HG03108 (cell line): Measurements from ENCODE around the gene LRBA.
"Not testable (repeated sequence)": the region's sequence is repeated elsewhere in the genome, so short reads cannot be mapped to it uniquely, and the experiment has no call there.

Experiments used
- ATAC-seq: cut with Tn5 transposase; IDR thresholded peaks from one replicate; pipeline ENCODE4 v1.9.1; 2021; ENCODE audit warnings: moderate library complexity; ENCODE audit not compliant: unreplicated experiment

The LRBA gene

DNA sequence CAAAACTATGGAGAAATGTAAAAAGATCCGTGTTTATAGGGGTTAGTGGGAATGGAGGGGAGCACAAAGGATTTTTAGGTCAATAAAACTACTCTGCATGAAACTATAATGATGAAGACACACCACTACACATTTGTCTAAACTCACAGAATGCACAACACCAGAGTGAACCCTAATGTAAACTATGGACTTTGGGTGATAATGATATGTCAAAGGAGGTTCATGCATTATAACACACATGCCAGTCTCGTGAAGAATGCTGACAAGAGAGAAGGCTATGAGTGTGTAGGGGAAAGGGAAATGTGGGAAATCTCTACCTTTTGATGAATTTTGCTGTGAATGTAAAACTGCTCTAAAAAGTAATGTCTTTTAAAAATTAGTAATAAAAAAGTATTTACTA, 249.9 kb downstream of the LRBA start:
- no peak for ATAC-seq

DNA sequence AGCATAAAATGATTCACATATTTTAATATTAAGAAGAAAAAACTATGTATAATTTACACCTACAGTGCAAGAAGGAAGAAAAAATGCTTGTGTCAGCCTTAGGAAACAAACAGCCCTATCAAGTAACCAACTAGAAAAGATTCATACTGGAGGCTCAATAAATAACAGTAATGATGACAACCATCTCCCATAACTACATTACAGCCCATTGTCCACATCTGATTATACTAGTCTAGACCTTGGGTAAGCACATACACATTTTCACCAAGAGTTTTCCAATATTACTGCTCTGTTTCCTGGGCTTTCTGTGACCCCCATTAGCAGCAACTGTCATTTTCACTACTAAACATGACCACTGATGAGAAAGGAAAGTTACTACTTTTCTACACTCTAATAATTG, 263.4 kb downstream of the LRBA start:
- no peak for ATAC-seq

DNA sequence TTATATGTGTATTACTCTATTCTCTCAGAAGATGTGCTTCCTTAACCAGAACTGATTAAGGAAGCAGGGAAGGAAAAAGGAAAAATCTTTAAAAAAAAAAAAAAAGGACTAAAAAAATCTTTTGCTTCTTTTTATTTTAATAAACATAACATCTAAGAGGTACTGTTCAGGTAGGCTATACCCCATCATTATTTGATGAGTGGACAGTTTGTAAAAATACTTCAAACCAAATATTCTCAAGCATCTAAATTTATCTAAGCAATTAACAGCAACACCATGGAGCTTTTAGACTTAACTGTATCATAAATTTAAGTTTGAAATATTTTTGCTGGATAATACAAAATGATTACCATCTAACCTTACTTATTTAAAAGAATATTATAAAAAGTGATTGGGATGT, 264.3 kb downstream of the LRBA start:
- ATAC-seq, result no peak

DNA sequence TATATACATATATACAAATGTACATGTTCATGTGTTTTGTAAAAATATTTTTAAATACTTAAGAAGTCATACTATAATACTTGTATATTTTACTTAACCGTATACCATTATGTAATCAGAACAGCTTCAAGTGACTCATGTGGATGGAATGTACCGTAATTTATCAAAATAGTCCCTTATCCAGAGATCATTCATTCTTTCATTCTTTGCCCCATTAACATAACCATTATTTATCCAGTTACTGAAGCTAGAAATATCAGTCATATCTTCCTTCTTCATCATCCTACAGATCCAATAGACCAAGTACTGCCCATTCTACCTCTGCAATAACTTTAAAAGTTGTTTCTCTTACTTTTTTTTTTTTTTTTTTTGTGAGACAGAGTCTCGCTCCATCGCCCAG, 268.9 kb downstream of the LRBA start:
- no peak for ATAC-seq

DNA sequence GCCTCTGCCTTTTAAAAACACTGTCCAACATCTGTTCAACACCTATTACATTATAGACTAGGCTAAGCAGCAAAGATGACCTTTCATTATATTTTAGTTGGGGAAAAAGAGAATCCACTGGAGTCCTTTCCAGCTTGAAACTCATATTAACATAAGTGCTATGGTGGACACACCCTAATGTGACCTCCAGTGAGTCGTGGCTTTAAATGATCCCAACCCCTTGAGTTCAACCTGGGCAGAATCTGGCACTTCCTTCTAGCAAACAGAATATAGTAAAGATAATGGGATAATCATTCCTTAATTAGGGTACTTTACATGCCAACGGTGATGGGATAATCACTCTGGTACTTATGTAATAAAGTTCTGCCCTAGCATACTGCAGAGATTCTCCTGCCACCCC, 270.5 kb downstream of the LRBA start:
- ATAC-seq, result no peak

DNA sequence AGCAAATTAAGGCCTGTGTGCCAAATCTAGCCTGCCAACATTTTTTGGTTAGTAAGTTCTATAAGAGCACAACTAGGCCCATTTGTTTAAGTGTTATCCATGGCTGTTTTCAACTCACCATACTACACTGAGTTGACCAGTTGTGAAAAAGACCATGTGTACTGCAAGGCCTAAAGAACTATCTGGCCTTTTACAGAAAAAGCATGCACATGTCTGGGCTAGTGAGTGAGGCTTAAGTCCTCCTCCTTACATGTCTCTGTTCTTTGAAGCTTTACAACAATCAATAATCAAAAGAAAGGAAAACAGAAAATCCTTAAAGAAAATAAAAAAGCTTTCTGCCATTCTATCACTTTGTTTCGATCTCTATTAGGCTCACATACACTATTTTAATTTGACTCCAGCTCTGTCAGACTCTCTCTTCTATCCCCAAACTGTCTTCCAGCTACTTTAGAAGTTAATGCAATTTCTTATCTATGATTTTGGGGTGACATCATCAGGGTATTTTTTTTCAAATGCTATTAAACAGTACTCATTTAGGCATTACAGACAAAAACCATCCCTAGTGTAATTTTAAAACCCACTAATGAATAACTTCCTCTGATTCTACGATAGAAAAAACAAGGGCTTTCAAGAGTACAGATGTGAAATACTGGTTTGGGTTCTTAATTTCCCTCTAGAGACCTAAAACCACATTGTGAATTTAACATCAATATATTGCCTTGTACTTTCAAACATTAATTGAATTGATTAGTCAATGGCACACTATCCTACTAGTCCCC, 271.3 kb downstream of the LRBA start:
- ATAC-seq, result no peak

DNA sequence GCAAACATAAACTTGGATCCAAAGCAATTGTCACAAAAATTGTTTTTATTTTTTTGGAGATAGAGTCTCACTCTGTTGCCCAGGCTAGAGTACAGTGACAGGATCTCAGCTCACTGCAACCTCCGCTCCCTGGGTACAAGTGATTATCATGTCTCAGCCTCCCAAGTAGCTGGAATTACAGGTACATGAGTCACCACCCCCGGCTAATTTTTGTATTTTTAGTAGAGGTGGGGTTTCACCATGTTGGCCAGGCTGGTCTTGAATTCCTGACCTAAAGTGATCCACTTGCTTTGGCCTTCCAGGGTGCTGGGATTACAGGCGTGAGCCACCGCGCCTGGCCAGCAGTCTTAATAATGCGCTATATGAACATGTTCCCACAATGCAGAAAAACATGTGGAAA, 272.2 kb downstream of the LRBA start:
- not testable (repeated sequence) for ATAC-seq

DNA sequence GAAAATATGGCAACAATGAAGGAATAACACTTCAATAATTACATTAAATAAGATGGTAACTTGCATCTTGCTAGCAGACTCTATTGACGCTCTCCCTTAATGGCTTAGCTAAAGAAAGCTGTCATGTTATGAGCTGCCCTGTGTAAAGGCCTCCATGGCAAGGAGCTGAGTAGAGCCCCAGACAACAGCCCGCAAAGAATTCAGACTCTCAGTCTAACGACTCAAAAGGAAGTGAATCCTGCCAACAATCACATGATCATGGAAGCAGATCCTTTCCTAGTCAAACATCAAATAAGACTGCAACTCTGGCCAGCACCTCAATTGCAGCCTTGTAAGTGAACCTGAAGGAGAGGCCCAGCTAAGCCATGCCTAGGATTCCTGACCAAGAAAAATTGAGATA, 275.5 kb downstream of the LRBA start:
- ATAC-seq, result no peak

DNA sequence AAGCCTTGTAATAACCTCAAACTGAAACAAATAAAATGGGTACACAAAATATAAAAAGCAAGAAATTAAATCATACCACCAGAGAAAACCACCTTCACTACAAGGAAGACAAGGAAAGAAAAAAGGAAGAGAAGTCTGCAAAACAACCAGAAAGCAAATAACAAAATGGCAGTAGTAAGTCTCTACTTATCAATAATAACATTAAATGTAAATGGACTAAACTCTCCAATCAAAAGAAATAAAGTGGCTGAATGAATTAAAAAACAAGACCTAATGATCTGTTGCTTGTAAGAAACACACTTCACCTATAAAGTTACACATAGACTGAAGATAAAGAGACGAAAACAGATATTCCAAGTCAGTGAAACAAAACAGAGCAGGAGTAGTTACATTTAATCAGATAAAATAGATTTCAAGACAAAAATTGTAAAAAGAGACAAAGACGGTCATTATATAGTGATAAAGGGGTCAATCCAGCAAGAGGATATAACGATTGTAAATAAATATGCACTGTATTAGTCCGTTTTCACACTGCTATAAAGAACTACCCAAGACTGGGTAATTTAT, 289.0 kb downstream of the LRBA start:
- no peak for ATAC-seq

DNA sequence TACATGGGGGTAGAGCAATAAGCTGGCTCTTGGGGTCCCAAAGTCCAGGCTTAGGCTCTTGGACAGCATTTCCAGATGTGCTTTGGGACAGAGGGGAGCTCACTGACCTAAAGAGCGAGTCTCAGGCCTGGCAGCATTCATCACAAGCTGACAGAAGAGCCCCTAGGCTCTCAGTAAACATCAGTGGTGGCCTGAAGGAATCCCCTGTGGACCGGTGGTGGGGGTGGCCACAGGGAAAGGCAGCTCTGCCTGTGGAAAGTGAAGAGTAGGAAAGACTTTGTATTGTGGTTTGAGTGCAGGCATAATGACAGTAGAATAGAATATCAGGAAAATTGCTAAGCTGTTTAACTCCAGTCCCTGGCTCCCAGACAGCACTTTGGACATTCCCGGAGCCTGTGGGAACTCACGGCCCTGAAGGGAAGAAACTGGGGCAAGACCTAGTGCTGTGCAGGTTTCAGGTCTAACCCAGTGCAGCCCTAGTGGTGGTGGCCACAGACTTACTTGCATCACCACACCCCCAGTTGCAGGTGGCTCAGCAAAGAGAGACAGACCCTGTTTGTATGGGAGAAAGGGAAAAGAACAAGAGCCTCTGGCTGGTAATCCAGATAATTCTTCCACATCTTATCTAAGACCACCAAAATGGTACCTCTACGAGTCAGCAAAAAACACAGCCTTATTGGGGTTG, 291.2 kb downstream of the LRBA start:
- no peak for ATAC-seq

DNA sequence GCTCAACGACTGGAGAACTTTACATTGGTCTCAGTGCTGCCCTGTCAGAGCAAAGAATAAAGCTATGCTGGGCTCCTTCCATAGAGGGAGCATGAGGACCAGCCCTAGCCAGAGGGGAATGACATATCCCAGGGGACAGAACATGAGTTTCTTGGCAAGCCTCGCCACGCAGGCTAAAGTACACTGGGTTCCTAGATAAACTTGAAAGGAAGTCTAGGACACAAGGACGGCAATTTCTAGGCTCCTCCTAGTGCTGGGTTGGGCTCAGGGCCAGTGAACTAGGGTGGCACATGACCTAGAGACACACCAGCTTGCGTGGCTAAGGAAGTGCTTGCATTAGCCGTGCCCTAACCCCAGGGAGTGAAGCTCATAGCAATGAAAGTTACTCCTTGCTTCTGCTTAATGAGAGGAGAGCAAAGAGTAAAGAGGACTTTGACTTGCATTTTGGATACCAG, 292.1 kb downstream of the LRBA start:
- ATAC-seq, result no peak

DNA sequence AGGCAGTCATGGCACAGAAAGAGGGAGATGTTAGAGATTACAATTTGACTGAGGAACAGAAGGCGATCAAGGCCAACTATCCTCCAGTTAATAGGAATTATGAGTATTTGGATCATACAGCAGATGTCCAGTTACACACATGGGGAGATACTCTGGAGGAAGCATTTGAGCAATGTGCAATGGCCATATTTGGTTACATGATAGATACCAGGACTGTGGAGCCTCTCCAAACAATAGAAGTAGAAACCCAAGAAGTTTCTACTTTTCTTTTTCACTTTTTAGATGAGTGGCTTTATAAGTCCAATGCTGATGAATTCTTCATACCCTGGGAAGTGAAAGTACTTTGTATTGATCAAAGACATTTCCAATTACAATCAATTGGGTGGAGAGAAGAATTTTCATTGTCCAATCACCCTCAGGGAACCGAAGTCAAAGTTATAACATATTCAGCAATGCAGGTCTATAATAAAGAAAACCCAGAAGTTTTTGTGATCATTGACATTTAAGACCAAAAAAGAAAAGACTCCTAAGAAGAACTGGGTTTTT, 294.0 kb downstream of the LRBA start:
- ATAC-seq, result no peak

DNA sequence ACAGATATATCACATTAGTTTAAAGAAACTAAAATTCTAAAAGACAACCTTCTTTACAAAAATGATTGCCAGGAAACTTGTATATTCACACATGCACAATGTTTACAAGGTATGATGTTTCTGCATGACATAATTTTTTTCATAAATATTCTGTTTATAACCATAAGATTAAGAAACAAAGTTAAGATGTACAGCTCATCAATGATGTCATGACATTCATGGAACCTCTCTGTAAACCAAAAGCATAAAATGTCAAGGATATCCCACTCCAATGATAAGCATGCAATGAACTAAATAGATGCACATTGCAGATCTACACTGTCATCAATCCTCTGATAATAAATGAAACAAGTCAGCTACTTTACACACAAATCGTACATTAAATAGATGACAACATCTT, 297.1 kb downstream of the LRBA start:
- ATAC-seq, result no peak

DNA sequence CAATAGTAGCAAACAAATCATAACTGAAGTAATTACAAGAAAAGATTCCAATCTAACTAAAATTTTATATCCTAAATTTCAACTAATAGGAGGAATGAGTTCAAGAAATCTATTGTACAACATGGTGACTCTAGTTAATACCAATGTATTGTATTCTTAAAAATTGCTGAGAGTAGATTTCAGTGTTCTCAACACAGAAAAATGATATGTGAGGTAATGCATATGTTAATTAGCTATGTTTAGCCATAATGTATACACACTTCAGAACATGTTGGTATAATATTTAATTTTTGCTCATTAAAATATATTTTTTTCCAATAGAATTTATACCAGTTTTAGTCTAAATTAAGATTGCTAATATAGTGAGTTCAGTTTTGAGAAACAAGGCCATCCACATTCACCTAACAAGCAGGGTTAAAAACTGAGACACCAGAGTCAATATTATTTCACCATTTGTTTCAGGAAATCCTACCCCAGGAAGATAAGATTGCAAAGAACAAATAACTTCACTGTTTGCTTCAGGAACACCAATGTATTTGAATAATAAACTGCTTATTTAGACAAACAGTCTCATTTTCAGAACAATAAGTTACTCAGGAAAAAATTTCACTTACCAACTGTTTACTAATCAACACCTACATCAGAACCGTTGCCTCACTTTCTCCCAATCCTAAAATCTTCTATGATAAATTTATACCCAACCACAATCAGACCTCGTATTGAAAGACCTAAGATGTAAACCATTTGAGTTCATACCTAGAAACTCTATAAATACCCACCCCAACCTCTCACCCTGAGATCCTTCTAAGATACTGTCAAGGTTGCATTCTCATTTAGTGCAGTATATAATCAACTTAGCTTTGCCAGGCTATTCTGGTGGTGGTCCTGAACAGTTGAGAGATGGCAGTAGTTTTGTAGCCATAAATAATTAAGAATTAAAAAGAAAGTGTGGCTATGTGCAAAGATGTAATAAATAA, 300.3 kb downstream of the LRBA start:
- ATAC-seq, result no peak

DNA sequence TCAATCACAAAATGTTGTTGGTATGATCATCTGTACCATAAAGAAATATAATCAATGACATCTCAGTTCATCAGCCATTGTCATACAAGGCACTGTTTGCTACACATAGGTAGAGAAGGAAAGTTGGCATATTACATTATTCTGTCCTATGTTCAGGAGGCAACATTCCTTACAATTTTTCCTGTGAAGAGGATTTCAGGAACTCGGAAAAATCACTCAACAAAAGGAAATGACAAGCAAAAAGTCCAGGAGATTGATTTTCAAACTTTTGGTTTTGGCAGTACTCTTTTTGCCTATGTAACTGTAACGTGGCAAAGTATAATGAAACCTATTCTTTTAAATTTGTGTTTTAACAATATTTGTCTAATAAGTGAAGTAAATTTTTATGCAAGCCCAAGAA, 301.8 kb downstream of the LRBA start:
- no peak for ATAC-seq

DNA sequence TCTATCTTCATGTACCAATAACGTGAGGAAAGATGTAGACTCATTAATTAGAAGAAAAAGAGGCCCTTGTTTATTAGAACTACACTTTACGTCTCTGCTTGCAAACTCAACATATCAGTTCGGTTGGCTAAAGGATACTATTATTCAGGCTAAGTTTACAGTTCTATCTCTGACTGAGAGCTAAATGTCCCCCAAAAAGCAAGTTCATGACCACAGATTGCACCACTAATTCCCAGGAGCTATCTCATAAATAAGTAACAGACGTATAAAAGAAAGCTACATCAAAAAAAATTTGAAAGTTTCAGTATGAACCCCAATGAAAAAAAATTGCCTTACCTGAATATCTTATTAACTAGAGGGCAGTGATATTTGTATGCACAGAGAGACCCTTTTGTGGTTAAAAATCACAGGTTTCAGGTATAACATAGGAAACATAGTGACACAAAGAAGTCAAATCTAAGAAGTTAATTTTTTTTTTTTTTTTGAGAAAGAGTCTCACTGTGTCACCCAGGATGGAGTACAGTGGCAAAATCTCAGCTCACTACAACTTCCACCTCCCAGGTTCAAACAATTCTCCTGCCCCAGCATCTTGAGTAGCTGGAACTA, 304.2 kb downstream of the LRBA start:
- no peak for ATAC-seq

DNA sequence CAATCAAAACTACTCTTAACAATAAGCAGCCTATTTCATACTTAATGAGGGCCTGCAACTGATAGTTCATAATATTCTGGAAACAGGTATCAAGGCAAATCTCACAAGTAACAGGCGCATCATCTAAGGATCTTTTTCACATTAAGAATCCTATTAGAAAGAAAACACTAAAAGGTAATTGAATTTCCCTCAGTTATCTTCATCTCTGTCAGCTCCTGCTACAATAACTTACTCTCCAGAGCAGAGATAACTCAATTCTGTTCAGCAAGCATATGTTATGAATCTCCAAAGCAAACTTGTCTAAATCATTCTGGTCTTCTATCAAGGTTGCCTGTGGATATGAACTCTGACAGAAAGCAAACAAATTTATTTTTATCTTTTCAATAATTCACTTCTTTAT, 307.1 kb downstream of the LRBA start:
- ATAC-seq, result no peak

DNA sequence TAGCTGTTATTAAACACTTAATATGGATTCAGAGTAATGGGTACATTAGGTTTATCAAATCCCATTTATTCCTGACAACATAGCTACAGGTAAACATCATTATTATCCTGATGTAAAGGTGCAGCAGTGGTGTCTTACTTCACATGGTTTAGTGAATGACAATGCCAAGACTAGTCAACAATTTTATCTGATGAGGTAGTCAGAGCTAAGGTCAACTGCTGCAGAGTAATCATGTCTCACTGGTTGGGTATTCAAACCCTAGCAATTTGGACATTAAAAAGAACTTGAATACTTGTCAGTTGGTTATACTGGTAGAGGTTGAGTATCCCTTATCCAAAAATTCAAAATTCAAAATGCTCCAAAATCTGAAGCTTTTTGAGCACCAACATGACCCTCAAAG, 315.5 kb downstream of the LRBA start:
- ATAC-seq, result no peak

DNA sequence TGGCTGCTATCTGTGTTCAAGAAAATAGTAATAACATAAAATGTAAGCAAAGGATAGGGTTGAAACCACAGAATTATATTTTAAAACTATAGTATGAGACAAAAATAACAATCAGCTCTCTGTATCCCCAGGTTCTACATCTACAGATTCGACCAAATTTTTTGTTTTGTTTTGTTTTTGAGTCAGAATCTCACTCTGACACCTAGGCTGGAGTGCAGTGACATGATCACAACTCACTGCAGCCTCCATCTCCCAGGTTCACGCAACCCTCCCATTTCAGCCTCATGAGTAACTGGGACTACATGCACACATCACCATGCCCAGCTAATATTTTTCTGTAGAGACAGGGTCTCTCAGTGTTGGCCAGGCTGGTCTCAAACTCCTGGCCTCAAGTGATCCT, 319.9 kb downstream of the LRBA start:
- ATAC-seq, result no peak

DNA sequence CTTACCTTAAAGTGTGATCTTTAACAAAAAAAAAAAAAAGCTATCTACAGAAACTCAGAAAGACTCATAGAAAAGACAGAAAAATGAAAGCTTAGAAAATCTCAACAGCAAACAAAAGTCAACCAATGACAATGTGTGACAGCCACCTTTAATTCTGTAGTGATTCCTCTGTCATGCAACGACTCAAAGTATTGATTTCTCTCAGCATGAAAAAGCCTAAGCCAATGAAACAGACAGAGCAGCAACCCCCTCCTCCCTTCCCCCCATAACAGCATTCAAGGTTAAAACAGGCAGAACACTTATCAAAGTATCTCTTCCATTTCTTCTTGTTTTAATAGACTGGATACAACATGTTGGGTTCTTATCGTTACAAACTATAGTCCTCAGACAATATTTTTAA, 320.6 kb downstream of the LRBA start:
- ATAC-seq, result no peak
